PC-9 (cell line): ENCODE measurements around the gene EYA2. TPM values are rescaled to one million over a fixed set of nuclear protein-coding genes. Genes with fewer than 3 reads are reported as not detected.

Experiments
- BruUV-seq: library from RNA; stranded (reverse); fragments of 400-500 nt; replicated peaks from 2 replicates; lab custom pipeline; 2021; lab: Mats Ljungman, UMichigan
- CTCF ChIA-PET: fragments of 300-600 bp; sonication (Branson Sonifier 250); formaldehyde crosslinking; loops from one replicate; lab custom pipeline; 2022; ENCODE audit warnings: antibody characterized with exemption; lab: Charles Lee
- POLR2A ChIA-PET: fragments of 300-600 bp; sonication (Branson Sonifier 250); formaldehyde crosslinking; loops from one replicate; lab custom pipeline; 2022; ENCODE audit warnings: antibody characterized with exemption; ENCODE audit not compliant: unreplicated experiment; lab: Charles Lee
- DNase-seq, 2 experiments: peaks; one replicate each; pipeline versions ENCODE4 v3.0.0 to v3.0.0-alpha.2; 2015 to 2022; ENCODE audit warnings: mixed read lengths in 1 of 2
- H2AFZ ChIP-seq: fragments of 200-600 bp; sonication (generic); 2 replicates; pipeline ENCODE4 v1.8.1; 2017; ENCODE audit warnings: antibody characterized with exemption
- H3F3A ChIP-seq: fragments of 200-600 bp; sonication (generic); 2 replicates; pipeline ENCODE4 v1.8.1; 2017; ENCODE audit warnings: antibody characterized with exemption, mild to moderate bottlenecking, low read depth; ENCODE audit not compliant: insufficient read depth
- H3K27ac ChIP-seq: fragments of 200-600 bp; sonication (generic); 2 replicates; pipeline ENCODE4 v1.6.1; 2016; ENCODE audit warnings: mixed run types
- H3K27me3 ChIP-seq: fragments of 200-600 bp; sonication (generic); 2 replicates; pipeline ENCODE4 v1.6.1; 2016; ENCODE audit warnings: low read depth, mixed run types; ENCODE audit not compliant: insufficient read depth
- H3K36me3 ChIP-seq: fragments of 200-600 bp; sonication (generic); 2 replicates; pipeline ENCODE4 v1.6.1; 2016; ENCODE audit warnings: low read depth, mixed run types
- H3K4me1 ChIP-seq: fragments of 200-600 bp; sonication (generic); replicated peaks from 2 replicates; pipeline ENCODE4 v1.6.1; 2016; ENCODE audit warnings: mixed run types; ENCODE audit not compliant: insufficient read depth
- H3K4me2 ChIP-seq: fragments of 200-600 bp; sonication (generic); 2 replicates; pipeline ENCODE4 v1.6.1; 2017; ENCODE audit warnings: mixed run types
- H3K4me3 ChIP-seq: fragments of 200-600 bp; sonication (generic); 2 replicates; pipeline ENCODE4 v1.6.1; 2016; ENCODE audit warnings: mixed run types
- H3K79me2 ChIP-seq: fragments of 200-600 bp; sonication (generic); 2 replicates; pipeline ENCODE4 v1.6.1; 2017; ENCODE audit warnings: low read depth, mixed run types
- H3K9me2 ChIP-seq: fragments of 200-600 bp; sonication (generic); 2 replicates; pipeline ENCODE4 v1.8.1; 2017; ENCODE audit warnings: mild to moderate bottlenecking; ENCODE audit not compliant: insufficient read depth
- H3K9me3 ChIP-seq: fragments of 200-600 bp; sonication (generic); 2 replicates; pipeline ENCODE4 v1.8.1; 2016; ENCODE audit warnings: low read depth; ENCODE audit not compliant: insufficient read depth
- H4K20me1 ChIP-seq: fragments of 200-600 bp; sonication (generic); 2 replicates; pipeline ENCODE4 v1.8.1; 2017; ENCODE audit not compliant: insufficient read depth
- CTCF ChIP-seq: fragments of 200-600 bp; sonication (generic); conservative IDR thresholded peaks from 2 replicates; pipeline ENCODE4 v1.6.1; 2017; ENCODE audit warnings: mixed run types, antibody characterized with exemption, mild to moderate bottlenecking, moderate library complexity
- EZH2 ChIP-seq: fragments of 200-600 bp; sonication (generic); IDR thresholded peaks from 2 replicates; pipeline ENCODE4 v1.8.0; 2017; ENCODE audit warnings: antibody characterized with exemption, low read depth
- intact Hi-C: fragments of 100-400 bp; cut with micrococcal nuclease; formaldehyde crosslinking; loops from one replicate; pipeline ENCODE4 v1.10.0; 2022; ENCODE audit not compliant: unreplicated experiment
- total RNA-seq: library from RNA; stranded (reverse); gene quantifications from 2 replicates; pipeline ENCODE4 v1.2.3, GENCODE V29; 2021

The EYA2 gene
- total RNA-seq, 1 experiment from 2014 or later = not detected

- no TSS peak for BruUV-seq
- H3K4me2 ChIP-seq = no peak overlapping the region
- no peaks in the 10 kb centered on the region for H4K20me1 ChIP-seq
- H2AFZ ChIP-seq = no peak overlapping the region
- no peaks in the 10 kb centered on the region for H3F3A ChIP-seq
- H3K27ac ChIP-seq = no peak overlapping the region
- H3K9me2 ChIP-seq = no peaks in the 10 kb centered on the region
- H3K4me3 ChIP-seq = no peak overlapping the region
- no peak for TF ChIP-seq CTCF
- no peak for TF ChIP-seq EZH2
- no peaks in the 10 kb centered on the region for H3K9me3 ChIP-seq
- POLR2A ChIA-PET = no interaction called here
- no peaks in the 10 kb centered on the region for H3K4me1 ChIP-seq
- H3K79me2 ChIP-seq = no peaks in the 10 kb centered on the region
- CTCF ChIA-PET = no interaction called here
- DNase-seq = no peak
- intact Hi-C loops = no loop called here
- no peaks in the 10 kb centered on the region for H3K36me3 ChIP-seq
- no peaks in the 10 kb centered on the region for H3K27me3 ChIP-seq
These were observed 264.5 kb downstream of the EYA2 start for GRCh38 chr20:47159166-47159565.

- ChIA-PET CTCF (no interaction called here), POLR2A (no interaction called here)
- Histone ChIP-seq H3K36me3 (no peaks in the 10 kb centered on the region), H3F3A (no peaks in the 10 kb centered on the region), H3K4me2 (no peak overlapping the region), H3K79me2 (no peaks in the 10 kb centered on the region), H3K4me3 (no peak overlapping the region), H2AFZ (no peak overlapping the region), H3K27ac (no peak overlapping the region), H3K9me3 (no peaks in the 10 kb centered on the region), H3K9me2 (no peaks in the 10 kb centered on the region), H3K27me3 (no peaks in the 10 kb centered on the region), H3K4me1 (no peaks in the 10 kb centered on the region), H4K20me1 (no peaks in the 10 kb centered on the region)
- intact Hi-C loops = no loop called here
- BruUV-seq = no TSS peak
- TF ChIP-seq EZH2 (no peak), CTCF (no peak)
- DNase-seq = no peak
These were observed 265.6 kb downstream of the EYA2 start for GRCh38 chr20:47160240-47160639.

GRCh38 chr20:47160992-47161391 is 266.3 kb downstream of the EYA2 start:
- Histone ChIP-seq H3K27ac (no peak overlapping the region), H2AFZ (no peak overlapping the region), H3K4me2 (no peak overlapping the region), H4K20me1 (no peaks in the 10 kb centered on the region), H3K79me2 (no peaks in the 10 kb centered on the region), H3K4me3 (no peak overlapping the region), H3K9me2 (no peaks in the 10 kb centered on the region), H3K4me1 (no peaks in the 10 kb centered on the region), H3K9me3 (no peaks in the 10 kb centered on the region), H3K27me3 (no peaks in the 10 kb centered on the region), H3F3A (no peaks in the 10 kb centered on the region), H3K36me3 (no peaks in the 10 kb centered on the region)
- TF ChIP-seq EZH2 = no peak
- TF ChIP-seq CTCF = no peak
- ChIA-PET CTCF (no interaction called here), POLR2A (no interaction called here)
- no TSS peak for BruUV-seq
- intact Hi-C loops = no loop called here
- DNase-seq = no peak
